NCI-H748 treated with DMSO at 0.1 percent for 48 hours (cell line): ENCODE results near the gene VASH1.

Experiments used
- DNase-seq: peaks from one replicate; lab custom pipeline; 2025; lab: John Stamatoyannopoulos, UW

The VASH1 gene

GRCh38 chr14:76784881-76785280 is 23.6 kb downstream of the VASH1 start:
- DNase-seq = peak; percentile 32

DNA sequence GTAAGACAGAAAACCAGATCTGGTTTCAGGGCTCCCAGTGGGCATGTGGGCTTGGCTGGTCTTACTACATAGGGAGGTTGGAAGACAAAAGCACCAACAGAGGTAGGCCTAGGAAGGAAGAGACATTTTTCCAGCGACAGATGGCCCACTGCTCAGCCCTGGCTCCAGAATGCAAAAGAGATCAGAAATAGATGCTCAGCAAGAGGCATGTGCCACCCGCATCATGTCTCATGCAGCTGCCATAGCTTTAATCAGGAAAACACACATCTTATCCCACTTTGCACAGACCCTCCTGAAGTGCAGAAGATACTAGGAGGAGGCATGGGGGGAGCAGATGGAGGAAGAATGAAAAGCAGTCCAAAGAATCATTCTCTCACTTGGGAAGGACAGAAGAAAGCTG is 25.3 kb downstream of the VASH1 start:
- no peak for DNase-seq

DNA sequence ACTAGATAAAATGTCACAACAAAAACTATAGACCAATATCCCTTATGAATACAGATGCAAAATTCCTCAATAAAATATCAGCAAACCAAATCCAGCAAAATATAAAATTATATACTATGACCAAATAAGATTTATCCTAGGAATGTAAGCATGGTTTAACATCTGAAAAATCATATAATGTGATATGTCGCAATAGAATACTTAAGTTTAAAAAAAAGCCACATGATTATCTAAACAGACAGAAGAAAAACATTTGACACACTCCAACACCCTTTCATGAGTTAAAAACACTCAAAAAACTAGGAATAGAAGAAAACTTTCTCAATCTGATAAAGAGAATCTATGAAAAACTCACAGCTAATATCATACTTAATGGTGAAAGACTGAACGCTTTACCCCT is 31.2 kb downstream of the VASH1 start:
- no peak for DNase-seq

GRCh38 chr14:76793324-76793723 is 32.1 kb downstream of the VASH1 start:
- no peak for DNase-seq

DNA sequence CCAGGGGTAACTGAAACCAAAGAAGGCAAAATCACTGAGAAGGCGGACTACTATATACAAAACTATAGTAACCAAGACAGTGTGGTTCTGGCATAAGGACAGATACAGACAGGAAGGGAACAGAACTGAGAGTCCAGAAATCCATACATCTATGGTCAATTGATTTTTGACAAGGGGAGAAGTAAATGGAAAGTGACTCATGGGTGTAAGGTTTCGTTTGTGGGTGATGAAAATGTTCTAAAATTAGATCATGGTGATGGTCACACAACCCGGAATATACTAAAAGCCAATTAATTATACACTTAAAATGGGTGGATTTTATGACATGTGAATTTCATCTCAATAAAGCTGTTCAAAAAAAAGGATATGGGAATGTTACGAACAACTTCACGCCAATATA is 32.7 kb downstream of the VASH1 start:
- no peak for DNase-seq

GRCh38 chr14:76806446-76806845 is 45.2 kb downstream of the VASH1 start:
- no peak for DNase-seq

DNA sequence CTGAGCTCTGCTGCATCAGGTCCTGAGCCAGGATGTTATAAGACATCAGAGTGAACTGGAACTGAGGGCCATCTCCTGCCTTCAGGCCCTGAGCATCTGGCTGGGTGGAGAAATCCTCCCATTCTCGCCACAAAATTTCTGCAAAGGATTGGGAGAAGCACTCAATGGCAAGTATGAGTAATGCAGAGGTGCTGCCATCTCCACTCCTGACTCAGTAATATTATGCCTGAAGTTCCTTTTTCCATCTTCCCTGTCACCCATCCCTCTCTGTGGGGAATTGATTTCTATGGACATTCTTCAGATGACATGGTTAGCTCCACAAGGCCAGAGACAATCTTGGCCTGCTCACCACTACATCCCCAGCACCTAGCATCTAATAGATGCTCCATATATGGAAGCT is 46.7 kb downstream of the VASH1 start:
- no peak for DNase-seq

DNA sequence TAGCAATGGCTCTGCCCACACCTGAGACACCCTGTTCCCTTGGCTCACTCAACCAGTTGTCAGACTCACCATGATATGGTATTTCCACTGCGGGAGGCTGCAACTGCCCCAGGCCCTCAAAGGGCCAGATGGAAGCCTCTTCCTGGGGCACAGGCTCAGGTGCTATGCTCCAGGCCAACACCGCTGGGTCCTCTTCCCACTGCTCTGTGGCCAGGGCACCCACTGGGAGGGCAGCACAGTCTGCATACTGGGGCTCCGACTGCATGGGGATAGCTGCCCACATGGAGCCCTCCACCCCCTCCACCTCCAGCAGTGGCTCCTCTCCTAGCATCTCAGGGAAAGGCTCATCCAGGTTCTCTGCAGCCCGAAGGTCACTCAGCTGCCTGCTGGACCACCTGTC is 47.7 kb downstream of the VASH1 start:
- DNase-seq = no peak

DNA sequence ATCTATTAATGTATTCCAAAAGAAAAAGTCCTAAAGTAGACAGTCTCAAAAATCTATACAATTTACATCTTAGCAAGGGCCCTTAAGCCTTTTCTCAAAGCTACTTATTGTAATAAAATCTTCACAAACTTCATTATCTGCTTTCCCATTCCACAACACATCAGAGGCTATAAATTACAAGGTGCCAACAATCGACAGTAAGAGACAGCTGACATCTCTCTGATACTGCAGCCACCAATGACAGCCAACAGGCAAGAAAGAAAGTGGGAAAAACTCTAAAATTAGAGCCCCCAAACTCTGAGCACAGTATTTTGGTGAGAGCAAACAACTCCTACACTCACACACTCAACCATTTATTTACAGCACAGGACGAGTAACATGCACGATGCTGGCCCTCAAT is 49.3 kb downstream of the VASH1 start:
- DNase-seq = no peak

DNA sequence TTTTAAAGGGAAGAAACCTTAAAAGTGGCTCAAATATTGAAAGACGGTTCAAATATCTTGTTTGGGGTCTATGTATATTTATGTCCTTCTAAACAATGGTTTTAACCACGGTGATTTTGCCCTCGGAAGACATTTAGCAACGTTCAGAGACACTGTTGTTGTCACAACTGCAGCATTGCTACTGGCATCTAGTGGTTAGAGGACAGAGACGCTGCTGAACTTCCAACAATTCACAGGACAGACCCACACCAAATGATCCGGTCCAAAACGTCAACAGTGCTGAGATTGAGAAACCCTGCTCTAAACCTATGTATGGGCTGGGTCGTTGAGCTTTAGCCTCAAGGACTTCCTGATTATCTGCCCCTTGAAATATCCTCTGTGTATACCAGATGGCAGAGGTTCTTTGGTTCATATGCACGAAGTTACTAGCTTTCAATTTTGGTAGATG is 49.7 kb downstream of the VASH1 start:
- DNase-seq = no peak

DNA sequence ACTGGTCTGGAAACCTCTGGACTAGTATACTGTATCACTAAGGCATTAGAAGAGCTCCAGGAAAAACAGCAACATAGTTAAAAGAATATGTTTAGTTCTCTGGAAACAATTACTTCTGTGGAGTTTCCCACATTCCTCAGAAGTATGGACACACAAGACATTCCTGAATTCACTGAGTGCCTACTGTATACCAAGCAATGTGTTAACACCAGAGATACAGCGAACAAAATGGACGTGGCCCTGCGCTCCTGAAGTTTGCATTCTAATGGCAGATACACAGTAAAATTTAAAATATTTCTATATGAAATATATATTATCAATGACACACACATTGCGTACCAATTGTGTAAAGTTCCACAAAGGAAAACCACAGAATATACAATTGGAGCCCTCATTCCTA is 50.3 kb downstream of the VASH1 start:
- no peak for DNase-seq

DNA sequence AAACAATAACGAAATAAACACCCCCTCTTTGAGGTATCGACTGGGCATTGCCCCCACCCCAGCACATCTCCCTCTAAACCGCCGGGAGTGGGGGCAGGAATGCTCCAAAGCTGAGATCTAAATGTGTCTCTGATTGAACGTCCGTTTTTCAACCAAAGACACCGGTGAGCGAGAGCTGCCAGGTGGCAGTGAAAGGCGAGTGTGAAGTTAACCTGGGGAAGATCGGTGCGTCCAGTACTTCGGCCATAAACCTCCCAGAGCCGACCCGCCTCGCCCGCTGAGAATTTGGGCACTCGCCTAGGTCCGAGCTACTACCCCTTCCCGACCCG is 50.8 kb downstream of the VASH1 start:
- no peak for DNase-seq

DNA sequence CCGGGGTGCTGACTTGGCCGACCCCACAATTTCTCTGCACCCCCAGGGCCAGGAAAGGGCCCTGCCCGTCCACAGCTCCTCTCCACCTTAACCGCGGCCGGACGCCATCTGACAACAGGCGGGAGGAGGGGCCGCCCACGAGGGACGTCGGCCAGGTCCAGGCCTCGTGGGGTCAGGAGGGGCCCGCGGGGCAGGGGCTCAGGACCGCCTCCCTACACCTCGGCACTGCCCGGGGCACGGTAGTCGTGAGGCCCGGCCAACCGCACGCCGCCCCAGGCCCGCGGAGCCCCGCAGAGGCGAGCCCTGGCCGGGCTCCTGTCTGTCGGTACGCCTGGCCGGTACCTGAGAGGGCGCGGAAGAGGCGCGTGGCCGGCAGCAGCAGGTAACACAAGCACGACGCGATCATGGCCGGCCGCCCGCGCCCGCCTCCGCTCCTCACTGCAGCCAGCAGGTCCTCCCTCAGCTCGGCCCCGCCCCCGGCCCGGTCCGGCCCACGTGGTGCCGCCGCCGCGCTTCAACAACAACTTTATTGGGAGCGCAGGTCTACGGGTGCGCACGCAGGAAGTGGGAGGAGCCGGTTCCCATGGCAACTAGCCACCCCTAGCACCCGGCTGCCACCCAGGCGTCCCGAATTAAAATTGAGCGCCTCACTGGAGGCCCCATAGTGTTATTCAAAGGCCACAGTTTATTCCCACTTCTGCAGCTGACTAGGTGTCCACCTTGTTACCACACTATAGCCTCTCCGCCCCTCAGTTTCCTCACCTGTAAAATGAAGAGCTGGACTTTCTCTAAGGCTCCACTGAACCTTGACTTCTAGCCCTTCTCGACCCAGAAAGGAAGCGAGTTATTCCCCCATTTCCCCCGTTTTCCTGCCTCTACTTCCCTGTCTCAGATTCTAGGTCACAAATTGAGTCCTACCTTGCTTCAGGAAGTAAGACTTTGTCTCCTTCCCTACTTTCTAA is 51.4 kb downstream of the VASH1 start, which contains the start of gene ANGEL1:
Gene ANGEL1, minus strand, starts transcription at position 461 of the 962 bp plus-strand sequence. Its CDS starts 55 bp downstream, at position 406.
- DNase-seq = peak; percentile 70

DNA sequence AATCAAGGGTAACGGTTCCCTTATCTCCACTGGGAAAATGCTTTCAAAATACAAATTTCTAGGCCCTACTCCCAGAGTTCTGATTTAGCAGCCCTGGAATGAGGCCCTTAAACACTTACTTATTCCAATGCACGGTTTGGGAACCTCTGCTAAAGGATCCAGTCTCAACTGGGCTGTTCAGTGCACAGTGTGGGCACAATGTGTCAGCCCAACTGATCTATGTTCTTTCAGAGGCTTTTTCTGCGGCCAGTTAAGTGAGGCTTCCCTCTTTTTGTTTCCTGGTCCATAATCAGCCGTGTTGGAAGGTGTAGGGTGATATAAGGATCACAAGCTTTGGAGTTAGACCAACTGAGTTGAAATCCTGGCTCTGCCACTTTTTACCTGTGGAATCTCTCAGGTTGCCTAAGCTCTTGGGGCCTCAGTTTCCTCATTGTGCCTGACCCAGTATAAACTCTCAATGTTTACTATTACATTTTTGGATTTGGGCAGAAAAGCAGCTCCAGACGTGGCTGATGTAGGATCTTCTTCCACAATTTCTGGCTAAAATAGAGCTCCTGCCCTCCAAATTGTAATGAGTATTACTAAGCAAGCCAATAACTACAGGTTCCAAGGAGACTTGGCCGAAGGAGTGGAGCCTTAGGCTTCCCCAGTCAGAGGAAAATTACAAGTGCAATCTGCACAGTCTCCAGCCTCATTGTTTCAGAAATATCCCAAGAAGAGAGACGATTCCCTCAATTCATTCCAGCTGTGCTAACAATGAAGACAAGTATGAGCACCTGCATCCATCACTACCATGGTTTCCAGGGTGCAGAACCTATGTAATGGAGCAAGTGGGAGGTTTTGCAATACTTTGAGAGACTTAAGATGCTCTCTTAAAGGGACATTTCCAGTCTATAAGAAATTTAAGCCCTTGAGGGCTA is 53.7 kb downstream of the VASH1 start:
- DNase-seq = no peak

DNA sequence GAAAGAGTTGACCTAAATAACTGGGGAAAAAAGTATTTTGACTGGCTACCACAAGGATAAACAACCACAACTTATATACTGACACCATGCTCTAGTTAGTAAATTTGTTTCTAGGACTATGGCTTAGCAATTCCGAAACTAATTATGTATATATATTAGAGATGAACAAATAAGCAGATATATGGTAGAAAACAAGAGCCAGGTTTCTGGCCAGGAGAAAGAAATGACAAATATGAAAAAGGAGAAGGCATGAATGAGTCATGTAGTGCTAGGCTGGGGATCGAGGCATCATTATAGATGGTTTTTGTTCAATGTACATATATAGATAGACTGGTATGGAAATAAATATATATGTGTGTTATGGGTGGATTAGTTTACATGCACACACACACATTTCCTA is 59.4 kb downstream of the VASH1 start:
- DNase-seq = no peak

GRCh38 chr14:76826122-76826521 is 64.9 kb downstream of the VASH1 start, which contains the start of gene LRRC74A:
Gene LRRC74A (plus strand): TSS chr14:76826408. CDS start chr14:76826698, 290 bp downstream.
- no peak for DNase-seq

- DNase-seq = no peak
Measured at GRCh38 chr14:76827696-76828296, 66.5 kb downstream of the VASH1 start.

- DNase-seq = no peak
Measured at GRCh38 chr14:76828339-76829012, 67.2 kb downstream of the VASH1 start.

DNA sequence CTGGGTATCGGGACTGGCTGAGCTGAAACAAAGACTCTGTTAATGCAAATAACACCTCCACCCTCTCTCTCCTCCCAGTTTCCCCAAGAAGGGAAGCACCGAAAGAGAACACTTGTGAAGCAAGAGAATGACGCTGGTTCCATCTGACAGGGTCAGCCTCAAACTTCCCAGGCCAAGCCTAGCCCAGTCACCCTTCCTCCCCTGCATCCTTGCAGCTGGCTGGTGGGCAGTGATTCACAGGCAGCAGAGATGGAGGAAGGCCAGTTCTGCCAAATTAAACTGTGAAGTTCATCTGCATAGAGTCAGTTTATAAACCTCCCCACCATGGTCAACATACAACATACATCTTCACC is 67.7 kb downstream of the VASH1 start:
- DNase-seq = no peak

DNA sequence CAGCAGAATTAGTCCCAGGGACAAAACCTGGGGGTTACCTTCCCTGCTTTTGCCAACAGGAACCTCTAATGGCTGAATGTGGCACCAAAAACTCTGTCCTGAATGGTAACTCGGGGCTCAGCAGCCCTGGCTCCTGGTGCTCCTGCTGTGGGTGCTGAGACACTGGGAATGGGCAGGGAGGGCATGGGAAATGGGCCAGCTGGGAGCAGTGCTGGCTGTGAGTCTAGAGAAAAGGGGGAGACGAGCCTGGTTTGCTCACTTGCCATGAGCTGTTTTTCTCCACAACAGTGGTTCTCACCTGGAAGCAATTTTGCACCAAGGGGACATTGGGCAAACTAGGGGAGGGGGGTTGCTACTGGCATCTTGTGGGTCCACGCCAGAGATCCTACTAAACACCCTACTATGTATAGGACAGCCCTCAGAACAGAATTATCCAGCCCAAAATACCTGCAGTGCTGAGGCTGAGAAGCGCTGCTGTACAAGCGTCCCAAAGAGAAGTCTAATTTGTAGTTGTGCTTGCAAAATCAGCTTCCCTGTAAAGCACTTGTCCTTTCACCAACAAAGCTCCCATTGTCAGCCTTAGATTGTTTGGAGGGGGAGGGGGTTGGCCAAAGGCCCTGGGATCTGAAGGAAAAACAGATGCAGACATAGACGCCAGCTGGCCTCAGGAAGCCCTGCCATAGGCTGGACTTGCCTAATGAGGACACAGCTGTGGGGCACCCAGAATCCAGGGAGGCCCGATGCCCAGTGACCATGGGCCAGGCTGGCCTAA is 68.6 kb downstream of the VASH1 start:
- no peak for DNase-seq

DNA sequence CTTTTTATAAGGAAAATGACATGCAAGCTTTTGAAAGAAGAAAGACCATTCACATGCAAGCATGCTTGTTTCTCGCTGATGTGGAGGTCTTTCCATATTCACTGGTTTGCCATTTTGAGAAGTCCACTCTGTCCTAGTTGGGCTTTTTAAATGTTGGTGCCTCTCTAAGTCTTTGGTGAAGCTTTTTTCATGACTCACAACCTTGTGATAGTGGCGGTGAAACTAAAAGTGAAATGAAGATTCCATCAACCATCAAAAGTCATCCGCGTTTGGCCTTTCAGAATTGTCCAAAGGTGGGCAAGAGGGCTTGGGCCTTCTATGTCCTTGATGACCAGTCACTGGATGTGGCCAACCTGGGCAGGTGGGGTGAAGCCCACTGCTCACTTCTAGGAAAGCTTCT is 69.3 kb downstream of the VASH1 start:
- DNase-seq = no peak
